GM12892 (cell line): ENCODE measurements around the gene CBARP.

Source experiments
- POLR2A ChIP-seq: IDR thresholded peaks from 2 replicates; pipeline ENCODE4 v1.6.1; 2011; ENCODE audit warnings: low read depth, low read length, control low read depth
- POLR2AphosphoS5 ChIP-seq: IDR thresholded peaks from 2 replicates; pipeline ENCODE4 v1.6.1; 2011; ENCODE audit warnings: low read depth, low read length, control low read depth
- TAF1 ChIP-seq: IDR thresholded peaks from 2 replicates; pipeline ENCODE4 v1.6.1; 2011; ENCODE audit warnings: low read depth, mild to moderate bottlenecking, control low read depth, low read length, borderline replicate concordance

DNA sequence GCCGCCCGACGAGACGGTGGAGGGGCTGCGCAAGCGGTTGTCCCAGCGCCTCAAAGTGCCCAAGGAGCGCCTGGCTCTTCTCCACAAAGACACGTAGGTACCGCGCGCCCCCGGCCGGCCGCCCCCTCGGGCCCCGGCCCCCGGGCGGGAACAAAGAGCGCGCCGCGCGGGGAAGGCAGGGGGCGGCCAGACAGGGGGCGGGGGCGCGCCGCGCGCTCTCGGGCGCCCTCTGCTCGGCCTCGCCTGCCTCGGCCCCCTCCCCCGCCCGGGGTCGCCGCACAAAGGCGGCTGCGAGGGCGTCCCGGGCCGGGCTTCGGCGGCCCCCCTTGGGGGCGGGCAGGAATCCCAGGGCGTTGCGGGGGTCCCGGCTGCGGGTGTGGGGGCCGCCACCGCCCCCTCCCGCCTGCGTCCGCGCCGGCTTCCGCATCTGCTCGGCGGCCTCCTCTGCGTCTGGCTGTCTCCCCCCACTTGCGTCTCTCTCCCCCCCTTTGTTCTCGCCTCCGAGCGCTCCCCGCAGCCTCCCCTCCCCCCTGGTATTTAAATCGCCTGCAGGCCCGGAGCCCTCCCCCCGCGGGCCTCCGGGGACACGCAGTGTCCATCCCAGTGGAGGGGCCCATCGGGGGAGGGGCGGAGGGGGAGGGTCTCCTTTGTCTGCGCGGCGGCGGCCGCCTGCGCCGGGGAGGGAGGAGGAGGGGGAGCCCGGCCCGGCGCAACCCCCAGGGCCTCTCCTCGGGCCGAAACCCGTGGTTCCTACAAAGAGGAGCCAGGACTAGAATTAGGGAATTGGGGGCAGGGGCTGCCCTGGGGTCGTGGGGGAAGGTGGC, 12.8 kb upstream of the CBARP start:
- TF ChIP-seq POLR2A (no peak), POLR2AphosphoS5 (no peak), TAF1 (no peak)
